AG10803 (cell line): ENCODE measurements around the gene C6.
"Not testable (repeated sequence)": the region's sequence is repeated elsewhere in the genome, so short reads cannot be mapped to it uniquely, and the experiment has no call there.

ENCODE experiments used
- DNase-seq: peaks from one replicate; pipeline ENCODE4 v3.0.0; 2010; ENCODE audit warnings: low read depth
- H3K4me3 ChIP-seq: 2 replicates; pipeline ENCODE4 v1.5.1; 2011; ENCODE audit warnings: mild to moderate bottlenecking, low read length, control low read depth
- CTCF ChIP-seq: conservative IDR thresholded peaks from 2 replicates; pipeline ENCODE4 v1.5.1; 2011; ENCODE audit warnings: mild to moderate bottlenecking, low read length, control low read depth, inconsistent platforms

C6 gene

GRCh38 chr5:41218929-41219657 is 5.8 kb upstream of the C6 start:
- DNase-seq: no peak
- H3K4me3 ChIP-seq: no peak overlapping the region
- no peak for TF ChIP-seq CTCF

GRCh38 chr5:41214182-41214581 is 850 bp upstream of the C6 start:
- no peak overlapping the region for H3K4me3 ChIP-seq
- TF ChIP-seq CTCF: no peak
- no peak for DNase-seq

- no peak for TF ChIP-seq CTCF
- no peak for DNase-seq
- no peak overlapping the region for H3K4me3 ChIP-seq
Measured at GRCh38 chr5:41212935-41213334, 397 bp downstream of the C6 start.

GRCh38 chr5:41211417-41211816 is 1.9 kb downstream of the C6 start:
- no peak overlapping the region for H3K4me3 ChIP-seq
- no peak for TF ChIP-seq CTCF

GRCh38 chr5:41205475-41205874 is 7.9 kb downstream of the C6 start:
- H3K4me3 ChIP-seq, DNase-seq: not testable (repeated sequence)

More at GRCh38 chr5:41211417-41211816, 1.9 kb downstream of the C6 start:
- DNase-seq: no peak

GRCh38 chr5:41203033-41203432 is 10.3 kb downstream of the C6 start:
- H3K4me3 ChIP-seq: no peak overlapping the region
- no peak for DNase-seq
- TF ChIP-seq CTCF: no peak

GRCh38 chr5:41201082-41201772 is 12.1 kb downstream of the C6 start:
- DNase-seq: no peak
- TF ChIP-seq CTCF: no peak
- no peak overlapping the region for H3K4me3 ChIP-seq
